Iris pigment epithelial cell (primary cell): ENCODE results near the gene PXMP2.
"Not testable (repeated sequence)": the region's sequence is repeated elsewhere in the genome, so short reads cannot be mapped to it uniquely, and the experiment has no call there.

Experiments used
- DNase-seq: peaks from one replicate; pipeline ENCODE4 v3.0.0-alpha.2; 2011; ENCODE audit warnings: low read depth

The PXMP2 gene

DNA sequence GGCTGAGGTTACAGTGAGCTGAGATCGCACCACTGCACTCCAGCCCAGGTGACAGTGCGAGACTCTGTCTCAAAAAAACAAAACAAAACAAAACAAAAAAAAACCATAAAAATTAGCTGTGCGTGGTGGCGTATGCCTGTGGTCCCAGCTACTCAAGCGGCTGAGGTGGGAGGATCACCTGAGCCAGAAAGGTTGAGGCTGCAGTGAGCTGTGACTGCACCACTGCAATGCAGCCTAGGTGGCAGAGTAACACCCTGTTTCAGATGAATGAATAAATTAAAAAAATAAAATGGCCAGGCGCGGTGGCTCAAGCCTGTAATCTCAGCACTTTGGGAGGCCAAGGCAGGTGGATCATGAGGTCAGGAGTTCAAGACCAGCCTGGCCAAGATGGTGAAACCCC lies 66.3 kb downstream of the PXMP2 start:
- not testable (repeated sequence) for DNase-seq

DNA sequence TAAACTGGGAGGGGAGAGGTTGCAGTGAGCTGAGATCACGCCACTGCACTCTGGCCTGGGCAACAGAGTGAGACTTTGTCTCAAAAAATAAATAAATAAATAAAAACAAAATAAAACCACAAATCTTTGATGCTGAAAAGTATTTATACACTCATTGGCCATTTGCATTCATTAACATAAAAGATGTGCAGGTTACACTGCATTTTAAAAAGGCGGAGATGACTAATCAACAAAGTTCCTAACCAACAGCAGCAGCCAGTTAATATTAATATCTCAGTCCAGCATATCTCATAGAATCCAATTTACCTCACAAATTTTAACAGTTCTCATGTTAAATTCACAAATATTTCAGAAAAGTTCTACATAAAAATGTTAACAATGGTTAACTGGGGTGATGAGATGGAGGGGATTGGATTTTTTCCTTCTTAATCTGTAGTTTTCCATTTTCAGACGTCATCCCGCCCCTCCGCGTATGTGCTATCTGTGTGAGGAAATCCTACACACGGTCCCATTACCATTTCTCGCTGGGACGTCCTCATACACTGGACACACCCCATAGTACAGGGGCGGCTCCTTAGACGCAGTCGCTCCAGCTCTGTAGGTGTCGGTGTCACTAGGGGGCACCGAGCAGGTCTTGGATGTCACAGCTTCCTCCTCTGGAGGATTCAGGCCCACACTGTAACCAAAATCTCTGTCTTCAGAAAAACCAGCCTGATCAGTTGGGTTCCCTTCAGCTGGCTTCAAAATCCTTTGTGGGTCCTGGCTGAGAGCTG lies 67.0 kb downstream of the PXMP2 start:
- no peak for DNase-seq
